GM21360 (cell line): ENCODE data around the gene CDKAL1.
"Not testable (repeated sequence)": the region's sequence is repeated elsewhere in the genome, so short reads cannot be mapped to it uniquely, and the experiment has no call there.

Source experiments
- ATAC-seq: cut with Tn5 transposase; IDR thresholded peaks from one replicate; pipeline ENCODE4 v1.9.1; 2021; ENCODE audit warnings: mild to moderate bottlenecking, moderate library complexity; ENCODE audit not compliant: unreplicated experiment

The CDKAL1 gene

DNA sequence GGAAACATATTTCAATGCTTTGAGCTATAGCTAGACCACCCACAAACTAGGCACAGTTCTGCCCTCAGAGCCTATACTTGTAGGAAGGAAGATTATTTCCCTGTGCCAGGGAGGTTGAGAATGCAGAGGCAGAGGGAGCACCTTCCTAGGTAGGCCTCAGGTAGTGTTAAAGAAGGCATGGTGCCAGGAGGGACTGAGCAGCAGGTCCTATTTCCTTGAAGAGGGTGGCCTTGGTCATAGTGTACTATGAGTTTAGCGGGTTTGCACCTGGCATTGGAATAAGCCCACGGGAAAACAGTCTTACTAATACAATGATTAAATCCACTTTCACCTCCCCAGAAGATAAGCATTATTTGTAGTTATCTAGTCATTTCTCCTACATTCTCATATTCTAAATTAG, 375.4 kb downstream of the CDKAL1 start:
- no peak for ATAC-seq

GRCh38 chr6:20911712-20912111, 377.5 kb downstream of the CDKAL1 start:
- no peak for ATAC-seq

DNA sequence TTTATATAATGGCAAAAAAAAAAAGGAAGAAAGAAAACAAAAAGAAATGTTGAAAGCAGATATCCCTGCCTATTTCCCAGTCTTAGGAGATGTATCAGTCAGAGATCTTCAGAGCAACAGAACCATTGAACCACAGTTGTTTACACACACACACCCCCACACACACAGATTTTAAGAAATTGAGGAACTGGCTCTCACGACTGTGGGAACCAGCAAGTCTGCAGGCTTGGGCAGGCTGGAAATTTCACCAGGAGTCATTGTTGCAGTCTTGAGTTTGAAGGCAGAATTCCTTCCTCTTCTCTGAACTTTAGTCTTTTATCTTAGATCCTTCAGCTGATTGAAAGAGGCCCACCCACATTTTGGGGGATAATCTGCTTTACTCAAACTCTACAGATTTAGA, 380.9 kb downstream of the CDKAL1 start:
- ATAC-seq = no peak

DNA sequence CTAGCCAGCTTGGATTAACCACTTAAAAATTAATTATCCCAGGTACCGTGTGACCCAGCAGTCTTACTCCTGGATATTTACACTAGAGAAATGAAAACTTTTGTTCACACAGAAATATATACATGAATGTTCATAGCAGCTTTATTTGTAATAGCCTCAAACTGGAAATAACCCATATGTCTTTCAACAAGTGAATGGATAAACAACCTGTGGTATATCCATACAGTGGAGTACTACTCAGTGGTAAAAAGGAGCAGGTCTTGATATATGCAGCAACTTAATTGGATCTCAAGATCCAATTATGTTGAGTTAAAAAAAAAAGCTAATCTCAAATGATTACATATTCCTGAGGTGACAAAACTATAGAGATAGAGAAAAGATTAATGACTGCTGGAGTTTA, 381.4 kb downstream of the CDKAL1 start:
- ATAC-seq = no peak

GRCh38 chr6:20916086-20916485, 381.8 kb downstream of the CDKAL1 start:
- ATAC-seq = no peak

DNA sequence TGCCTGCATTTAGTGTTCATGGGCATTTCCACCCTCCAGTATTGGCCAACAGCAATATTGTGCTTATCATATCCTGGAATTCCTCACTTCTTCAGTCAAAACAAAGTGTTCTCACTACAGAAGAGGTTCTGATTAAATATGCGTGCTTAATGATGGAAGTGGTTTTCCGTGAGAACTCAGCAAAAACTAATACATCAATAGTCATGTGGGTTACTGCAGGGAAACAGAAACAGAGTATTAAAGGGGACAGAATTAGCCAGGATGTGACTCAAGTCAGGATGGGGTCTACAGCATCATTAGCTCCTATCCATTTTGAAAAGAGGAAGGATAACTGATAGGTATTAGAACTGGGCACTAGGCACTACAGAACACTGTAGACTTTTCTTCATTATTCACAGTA, 384.6 kb downstream of the CDKAL1 start:
- peak; percentile 38 for ATAC-seq

GRCh38 chr6:20919677-20920385, 385.6 kb downstream of the CDKAL1 start:
- ATAC-seq = peak; percentile 90

- ATAC-seq = no peak
These were observed 387.3 kb downstream of the CDKAL1 start for GRCh38 chr6:20921578-20921977.

- no peak for ATAC-seq
These were observed 388.5 kb downstream of the CDKAL1 start for GRCh38 chr6:20922743-20923142.

GRCh38 chr6:20924094-20924493, 389.8 kb downstream of the CDKAL1 start:
- ATAC-seq = not testable (repeated sequence)

DNA sequence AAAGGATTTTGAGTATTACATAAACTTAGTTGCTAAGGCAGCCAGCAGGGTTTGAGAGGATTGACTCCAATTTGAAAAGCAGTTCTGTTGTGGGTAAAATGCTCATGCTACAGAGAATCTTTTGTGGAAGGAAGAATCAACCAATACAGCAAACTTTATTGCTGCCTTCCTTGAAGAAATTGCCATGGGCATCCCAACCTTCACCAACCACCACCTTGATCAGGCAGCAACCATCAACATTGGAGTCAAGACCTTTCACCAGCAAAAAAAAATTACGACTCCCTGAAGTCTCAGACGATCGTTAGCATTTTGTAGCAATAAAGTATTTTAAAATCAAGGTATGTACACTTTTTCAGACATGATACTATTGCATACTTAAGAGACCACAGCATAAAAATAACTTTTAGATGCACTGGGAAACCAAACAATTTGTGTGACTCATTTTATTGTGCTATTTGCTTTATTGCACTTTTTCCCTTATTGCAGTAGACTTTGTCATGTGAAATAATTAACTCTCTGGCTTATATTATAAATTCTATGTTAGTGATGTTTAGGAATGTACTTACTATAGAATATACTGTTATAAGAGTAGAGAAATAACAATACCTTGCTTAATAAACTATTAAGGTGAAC, 390.8 kb downstream of the CDKAL1 start:
- ATAC-seq = no peak

DNA sequence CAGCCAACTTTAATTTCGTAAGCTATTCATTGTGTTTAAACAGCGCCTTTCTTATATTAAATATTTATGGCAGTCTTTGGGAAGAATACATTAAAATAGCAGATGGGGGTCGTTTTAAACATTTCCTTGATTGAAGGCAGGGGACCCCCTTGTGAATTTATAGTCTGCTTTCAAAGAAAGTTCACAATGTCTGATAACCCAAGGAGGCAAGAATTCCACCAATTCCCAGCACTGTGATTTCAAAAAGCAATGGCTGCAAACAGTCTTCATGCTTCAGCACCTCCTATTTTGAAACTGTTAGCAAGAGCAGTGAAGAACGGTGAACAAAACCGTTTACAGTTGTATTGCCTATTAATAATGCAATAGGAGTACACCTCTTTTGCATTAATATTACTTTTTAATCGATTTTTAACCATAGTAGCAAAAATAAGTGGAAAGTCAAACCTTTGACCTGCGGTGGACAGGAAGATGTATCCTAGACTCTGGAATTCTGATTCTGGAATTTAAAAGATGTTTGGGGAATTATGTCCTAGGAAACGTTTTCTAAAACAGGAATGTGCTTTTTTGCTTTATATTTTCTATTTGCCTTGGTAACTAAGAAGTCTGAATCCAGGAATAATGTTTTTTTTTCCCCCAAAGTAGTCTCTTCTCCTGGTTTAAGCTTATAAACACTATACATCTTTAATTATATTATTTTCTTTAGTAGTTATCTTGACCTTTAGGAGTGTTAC, 393.0 kb downstream of the CDKAL1 start:
- ATAC-seq = no peak

GRCh38 chr6:20929283-20929682, 395.0 kb downstream of the CDKAL1 start:
- ATAC-seq = no peak

DNA sequence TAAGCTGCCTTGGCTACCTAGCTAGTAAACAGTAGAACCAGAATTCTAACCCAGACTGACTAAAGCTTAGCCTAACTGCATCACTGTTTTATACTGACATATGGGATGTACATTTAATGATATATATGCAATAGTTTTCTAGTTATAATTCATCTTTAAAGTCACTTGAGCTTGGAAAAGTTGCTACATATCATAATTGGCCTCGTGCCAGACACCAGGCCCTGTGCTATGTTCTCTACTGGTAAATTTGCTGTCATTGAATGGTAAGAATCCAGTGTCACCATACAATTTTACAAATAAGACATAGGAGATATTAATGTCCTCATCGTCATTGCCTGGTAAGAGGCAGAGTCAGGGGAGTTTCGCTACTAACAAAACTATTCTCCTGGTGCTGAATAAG, 396.8 kb downstream of the CDKAL1 start:
- no peak for ATAC-seq

GRCh38 chr6:20931772-20932171, 397.5 kb downstream of the CDKAL1 start:
- no peak for ATAC-seq

DNA sequence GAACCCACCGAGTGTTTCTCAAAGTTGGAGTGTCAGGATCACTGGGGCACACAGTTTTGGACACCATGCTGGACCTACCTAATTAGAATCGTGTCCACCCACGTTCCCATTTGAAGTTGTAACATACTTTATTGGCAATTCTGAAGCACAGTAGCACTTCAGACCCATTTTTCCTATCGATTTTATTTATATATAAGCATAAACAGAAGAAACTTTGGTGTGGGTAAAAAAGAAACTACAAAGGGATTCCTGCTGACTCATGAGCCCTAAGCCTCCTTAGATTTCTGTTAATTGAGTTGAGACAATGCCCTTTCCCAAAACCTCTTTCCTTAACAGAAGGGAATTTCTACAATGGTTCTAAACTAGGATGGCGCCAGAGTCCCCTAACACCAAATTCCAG, 398.0 kb downstream of the CDKAL1 start:
- ATAC-seq = no peak

DNA sequence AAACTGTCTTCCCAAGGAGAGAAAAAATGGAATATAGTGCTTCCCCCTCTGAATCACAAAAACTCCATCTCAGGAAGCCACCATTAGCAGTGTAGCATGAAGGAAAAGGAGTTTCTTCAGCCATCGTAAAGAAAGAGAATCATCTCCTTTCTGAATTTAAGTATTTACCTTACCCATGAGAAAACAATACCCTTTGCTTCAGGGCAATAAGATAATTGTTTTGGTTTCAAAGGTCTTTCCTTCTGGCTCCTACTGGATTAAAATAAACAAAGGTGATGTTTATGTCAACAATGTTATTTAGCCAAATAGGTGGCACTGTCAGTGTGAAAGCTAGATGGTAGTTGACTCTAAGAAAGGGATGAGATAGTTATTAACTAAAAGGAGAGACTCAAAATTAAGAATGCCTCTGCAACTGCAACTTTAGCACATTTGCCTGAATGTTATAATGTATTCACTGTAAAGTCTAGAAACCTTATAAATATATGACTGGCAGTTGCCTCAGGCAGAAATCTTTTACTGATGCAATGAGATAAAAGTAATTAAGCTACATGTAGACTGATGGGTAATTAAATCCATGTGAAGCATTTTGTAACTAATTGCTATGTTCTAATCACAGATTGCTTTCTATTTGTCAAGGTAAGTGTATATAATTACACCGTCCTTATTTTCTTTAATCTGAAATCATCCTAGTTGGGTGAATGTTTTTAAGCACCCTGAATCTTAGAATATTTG, 399.0 kb downstream of the CDKAL1 start:
- ATAC-seq = no peak

DNA sequence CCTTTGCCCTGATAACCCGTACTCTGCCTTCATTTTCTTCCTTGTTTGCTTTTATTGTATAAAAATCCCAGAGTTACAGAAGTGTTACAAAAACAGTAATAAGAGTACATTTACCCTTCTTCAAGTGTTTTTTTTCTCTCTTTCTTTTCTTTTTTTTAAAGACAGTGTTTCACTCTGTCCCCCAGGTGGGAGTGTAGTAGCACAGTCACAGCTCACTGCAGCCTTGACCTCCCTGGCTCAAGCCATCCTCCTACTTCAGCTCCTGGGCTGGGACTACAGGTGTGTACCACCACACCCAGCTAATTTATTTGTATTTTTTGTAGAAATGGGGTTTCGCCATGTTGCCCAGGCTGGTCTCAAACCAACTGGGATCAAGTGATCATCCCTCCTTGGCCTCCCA, 402.7 kb downstream of the CDKAL1 start:
- ATAC-seq = no peak

DNA sequence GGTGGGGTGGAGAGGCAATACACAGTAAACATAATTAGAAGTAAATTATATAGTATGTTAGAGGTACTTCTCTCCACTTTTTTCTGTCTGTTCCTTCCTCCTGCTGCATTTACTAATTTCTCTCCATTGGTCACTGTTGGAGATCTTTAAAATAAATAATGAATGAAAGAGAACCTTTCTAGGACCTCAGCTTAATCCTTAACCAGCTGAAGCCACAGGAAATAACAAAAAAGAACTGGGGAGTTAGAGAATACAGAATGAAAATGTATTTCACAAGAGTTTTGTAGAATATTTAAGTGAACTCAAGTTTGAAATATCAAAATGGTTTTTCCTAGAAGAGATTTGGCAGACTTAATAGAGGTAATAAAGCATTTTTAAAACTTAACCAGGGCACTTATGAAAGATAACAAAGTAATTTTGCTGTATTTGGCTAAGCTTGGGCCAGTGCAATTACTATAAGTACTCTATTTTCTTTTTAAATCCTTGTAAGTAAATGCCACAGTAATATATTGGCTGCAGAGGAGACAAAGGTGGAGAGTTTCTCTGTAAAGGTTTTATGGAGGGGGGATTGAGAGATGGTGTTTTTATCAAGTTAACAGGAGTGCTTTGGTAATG, 405.0 kb downstream of the CDKAL1 start:
- ATAC-seq = no peak

DNA sequence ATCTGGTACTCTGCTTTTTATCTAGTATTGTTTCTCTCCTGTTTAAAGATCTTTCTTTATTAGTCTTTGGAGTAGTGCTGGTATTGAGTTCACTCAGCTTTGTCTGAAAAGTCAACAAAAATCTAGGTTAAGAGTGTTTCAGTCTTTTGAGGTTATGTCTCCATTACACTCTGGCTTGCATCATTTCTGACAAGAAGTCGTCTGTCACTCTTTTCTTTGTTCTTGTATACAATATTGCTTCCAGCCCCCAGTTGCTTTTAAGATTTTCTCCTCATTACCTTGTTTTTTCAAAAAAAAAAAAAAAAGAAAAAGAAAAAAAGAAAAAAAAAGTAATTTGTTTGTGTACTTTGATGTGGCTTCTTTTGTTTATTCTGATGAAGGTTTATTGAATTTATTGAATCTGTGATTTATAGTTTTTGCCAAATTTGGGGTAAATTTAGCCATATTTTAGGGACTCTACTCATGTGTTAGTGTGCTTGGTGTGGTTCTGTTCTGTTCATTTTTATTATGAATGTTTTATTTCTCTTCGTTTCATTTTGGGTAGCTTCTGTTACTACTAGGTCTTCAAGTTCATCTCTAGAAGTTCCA, 408.9 kb downstream of the CDKAL1 start:
- no peak for ATAC-seq

DNA sequence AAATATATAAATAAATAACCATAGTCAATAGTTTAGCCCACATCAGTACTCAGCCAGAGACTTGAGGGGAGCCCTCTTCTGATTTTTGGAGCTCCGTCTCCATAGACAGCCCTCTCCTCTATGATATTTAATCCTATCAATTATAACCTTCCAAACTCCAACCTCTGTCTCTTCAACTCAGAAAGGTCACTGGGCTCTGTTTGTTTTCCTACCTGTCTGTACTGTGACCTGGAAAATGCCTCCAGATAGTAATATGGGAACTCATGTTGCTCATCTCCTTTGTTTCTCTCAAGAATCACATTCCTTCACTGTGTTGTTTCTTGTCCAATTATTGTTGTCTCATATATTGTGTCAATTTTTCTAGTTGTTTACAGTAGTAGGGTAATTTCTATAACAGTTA, 409.7 kb downstream of the CDKAL1 start:
- no peak for ATAC-seq
